Measurements from ENCODE around the gene ATP6V0D1.
"Not testable (repeated sequence)": the region's sequence is repeated elsewhere in the genome, so short reads cannot be mapped to it uniquely, and the experiment has no call there.

Gene ATP6V0D1

GRCh38 chr16:67504031-67505021, 23.4 kb upstream of the ATP6V0D1 start:
- DNase-seq (ENCODE audit: low spot score): no peak

GRCh38 chr16:67499106-67499505, 18.1 kb upstream of the ATP6V0D1 start:
- no peak for DNase-seq (ENCODE audit: low spot score)

- DNase-seq (ENCODE audit: low spot score): no peak
Measured at GRCh38 chr16:67490335-67491096, 9.6 kb upstream of the ATP6V0D1 start.

GRCh38 chr16:67489401-67490083, 8.6 kb upstream of the ATP6V0D1 start:
- no peak for DNase-seq (ENCODE audit: low spot score)

- DNase-seq (ENCODE audit: low spot score): not testable (repeated sequence)
Measured at GRCh38 chr16:67487561-67487960, 6.6 kb upstream of the ATP6V0D1 start.

GRCh38 chr16:67486805-67487204, 5.8 kb upstream of the ATP6V0D1 start:
- no peak for DNase-seq (ENCODE audit: low spot score)

- DNase-seq (ENCODE audit: low spot score): no peak
Measured at GRCh38 chr16:67483731-67484525, 3.0 kb upstream of the ATP6V0D1 start.

- DNase-seq (ENCODE audit: low spot score): no peak
Measured at GRCh38 chr16:67483150-67483549, 2.2 kb upstream of the ATP6V0D1 start, which contains the start of gene AGRP. TSS of gene AGRP (minus strand) at chr16:67483547. CDS start at chr16:67483398, 149 bp downstream.

- DNase-seq (ENCODE audit: low spot score): no peak
Measured at GRCh38 chr16:67482233-67482924, 1.4 kb upstream of the ATP6V0D1 start.

- DNase-seq (ENCODE audit: low spot score): no peak
Measured at GRCh38 chr16:67481561-67482232, 740 bp upstream of the ATP6V0D1 start.

GRCh38 chr16:67477960-67478554, 2.9 kb downstream of the ATP6V0D1 start:
- no peak for DNase-seq (ENCODE audit: low spot score)

- DNase-seq (ENCODE audit: low spot score): no peak
Measured at GRCh38 chr16:67474551-67475455, 6.2 kb downstream of the ATP6V0D1 start.

GRCh38 chr16:67471758-67472384, 9.1 kb downstream of the ATP6V0D1 start:
- DNase-seq (ENCODE audit: low spot score): no peak

- no peak for DNase-seq (ENCODE audit: low spot score)
Measured at GRCh38 chr16:67470359-67470758, 10.6 kb downstream of the ATP6V0D1 start.

- DNase-seq (ENCODE audit: low spot score): no peak
Measured at GRCh38 chr16:67468731-67469130, 12.2 kb downstream of the ATP6V0D1 start.

GRCh38 chr16:67466581-67466980, 14.4 kb downstream of the ATP6V0D1 start:
- no peak for DNase-seq (ENCODE audit: low spot score)

- DNase-seq (ENCODE audit: low spot score): no peak
Measured at GRCh38 chr16:67464565-67464964, 16.4 kb downstream of the ATP6V0D1 start.

GRCh38 chr16:67463691-67464090, 17.3 kb downstream of the ATP6V0D1 start:
- DNase-seq (ENCODE audit: low spot score): no peak
